ENCODE measurements around the gene PHRF1.
A peak's percentile ranks its signal among the peaks of the same experiment; 100 is the strongest.

The PHRF1 gene

GRCh38 chr11:616320-617198 lies 40.3 kb downstream of the PHRF1 start:
- Mint-ChIP-seq H3K27ac (no peak overlapping the region), H3K9me3 (ENCODE audit: low read depth) (no peaks in the 10 kb centered on the region), H3K4me1 (ENCODE audit: low read depth) (peaks cover 11% of the 10 kb centered on the region), H3K36me3 (no peaks in the 10 kb centered on the region), H3K27me3 (no peaks in the 10 kb centered on the region), H3K4me3 (peak overlapping the region; percentile 87)

- no peaks in the 10 kb centered on the region for H3K27me3 Mint-ChIP-seq
- H3K9me3 Mint-ChIP-seq (ENCODE audit: low read depth), result no peaks in the 10 kb centered on the region
- peaks cover 9% of the 10 kb centered on the region for H3K4me1 Mint-ChIP-seq (ENCODE audit: low read depth)
- H3K36me3 Mint-ChIP-seq, result no peaks in the 10 kb centered on the region
- H3K4me3 Mint-ChIP-seq, result no peak overlapping the region
- H3K27ac Mint-ChIP-seq, result no peak overlapping the region
These were observed 41.1 kb downstream of the PHRF1 start for GRCh38 chr11:617199-617911.

- Mint-ChIP-seq H3K36me3 (no peaks in the 10 kb centered on the region), H3K4me3 (no peak overlapping the region), H3K9me3 (ENCODE audit: low read depth) (no peaks in the 10 kb centered on the region), H3K4me1 (ENCODE audit: low read depth) (peaks cover 9% of the 10 kb centered on the region), H3K27ac (no peak overlapping the region), H3K27me3 (no peaks in the 10 kb centered on the region)
These were observed 41.8 kb downstream of the PHRF1 start for GRCh38 chr11:617912-618682.

GRCh38 chr11:618856-619627 lies 42.8 kb downstream of the PHRF1 start:
- no peak overlapping the region for H3K4me3 Mint-ChIP-seq
- H3K27me3 Mint-ChIP-seq, result no peaks in the 10 kb centered on the region
- peak overlapping the region; percentile 22 for H3K27ac Mint-ChIP-seq
- peaks cover 9% of the 10 kb centered on the region for H3K4me1 Mint-ChIP-seq (ENCODE audit: low read depth)
- H3K36me3 Mint-ChIP-seq, result no peaks in the 10 kb centered on the region
- no peaks in the 10 kb centered on the region for H3K9me3 Mint-ChIP-seq (ENCODE audit: low read depth)

GRCh38 chr11:619628-620050 lies 43.4 kb downstream of the PHRF1 start:
- Mint-ChIP-seq H3K9me3 (ENCODE audit: low read depth) (no peaks in the 10 kb centered on the region), H3K27me3 (no peaks in the 10 kb centered on the region), H3K4me1 (ENCODE audit: low read depth) (peaks cover 3% of the 10 kb centered on the region), H3K4me3 (no peak overlapping the region), H3K27ac (no peak overlapping the region), H3K36me3 (no peaks in the 10 kb centered on the region)

GRCh38 chr11:620201-620600 lies 43.9 kb downstream of the PHRF1 start:
- Mint-ChIP-seq H3K9me3 (ENCODE audit: low read depth) (no peaks in the 10 kb centered on the region), H3K4me1 (ENCODE audit: low read depth) (peaks cover 2% of the 10 kb centered on the region), H3K27me3 (no peaks in the 10 kb centered on the region), H3K4me3 (no peak overlapping the region), H3K27ac (no peak overlapping the region), H3K36me3 (no peaks in the 10 kb centered on the region)

- H3K4me3 Mint-ChIP-seq, result no peak overlapping the region
- H3K27ac Mint-ChIP-seq, result no peak overlapping the region
- no peaks in the 10 kb centered on the region for H3K9me3 Mint-ChIP-seq (ENCODE audit: low read depth)
- H3K36me3 Mint-ChIP-seq, result no peaks in the 10 kb centered on the region
- no peaks in the 10 kb centered on the region for H3K27me3 Mint-ChIP-seq
- H3K4me1 Mint-ChIP-seq (ENCODE audit: low read depth), result no peaks in the 10 kb centered on the region
These were observed 44.9 kb downstream of the PHRF1 start for GRCh38 chr11:620935-621814.

- Mint-ChIP-seq H3K27ac (no peak overlapping the region), H3K9me3 (ENCODE audit: low read depth) (no peaks in the 10 kb centered on the region), H3K4me1 (ENCODE audit: low read depth) (no peaks in the 10 kb centered on the region), H3K4me3 (no peak overlapping the region), H3K27me3 (no peaks in the 10 kb centered on the region), H3K36me3 (no peaks in the 10 kb centered on the region)
These were observed 45.6 kb downstream of the PHRF1 start for GRCh38 chr11:621838-622237.

GRCh38 chr11:623349-623869 lies 47.1 kb downstream of the PHRF1 start:
- peaks cover 2% of the 10 kb centered on the region for H3K27me3 Mint-ChIP-seq
- H3K4me3 Mint-ChIP-seq, result no peak overlapping the region
- H3K27ac Mint-ChIP-seq, result no peak overlapping the region
- H3K36me3 Mint-ChIP-seq, result peaks cover under 1% of the 10 kb centered on the region
- H3K4me1 Mint-ChIP-seq (ENCODE audit: low read depth), result peaks cover 3% of the 10 kb centered on the region
- no peaks in the 10 kb centered on the region for H3K9me3 Mint-ChIP-seq (ENCODE audit: low read depth)

GRCh38 chr11:623999-624704 lies 47.9 kb downstream of the PHRF1 start:
- Mint-ChIP-seq H3K9me3 (ENCODE audit: low read depth) (no peaks in the 10 kb centered on the region), H3K36me3 (peaks cover 3% of the 10 kb centered on the region), H3K27me3 (peaks cover 4% of the 10 kb centered on the region), H3K27ac (no peak overlapping the region), H3K4me3 (no peak overlapping the region), H3K4me1 (ENCODE audit: low read depth) (peaks cover 10% of the 10 kb centered on the region)

GRCh38 chr11:624705-625635 lies 48.7 kb downstream of the PHRF1 start, which contains the start of gene CDHR5:
CDHR5 (minus strand) TSS chr11:624955; CDS start chr11:624902, 53 bp downstream.
- no peaks in the 10 kb centered on the region for H3K9me3 Mint-ChIP-seq (ENCODE audit: low read depth)
- peaks cover 7% of the 10 kb centered on the region for H3K27me3 Mint-ChIP-seq
- peaks cover 16% of the 10 kb centered on the region for H3K4me1 Mint-ChIP-seq (ENCODE audit: low read depth)
- no peak within 1 kb of the TSS for H3K4me3 Mint-ChIP-seq
- H3K27ac Mint-ChIP-seq, result no peak within 1 kb of the TSS
- peaks cover 5% of the 10 kb centered on the region for H3K36me3 Mint-ChIP-seq

- peaks cover 7% of the 10 kb centered on the region for H3K27me3 Mint-ChIP-seq
These were observed 49.5 kb downstream of the PHRF1 start for GRCh38 chr11:625636-626268.

More at GRCh38 chr11:625636-626268, 49.5 kb downstream of the PHRF1 start:
- Mint-ChIP-seq H3K27ac (no peak overlapping the region), H3K4me3 (no peak overlapping the region), H3K36me3 (peaks cover 5% of the 10 kb centered on the region), H3K9me3 (ENCODE audit: low read depth) (no peaks in the 10 kb centered on the region), H3K4me1 (ENCODE audit: low read depth) (peaks cover 16% of the 10 kb centered on the region)

All from activated naive CD8-positive, alpha-beta T cell (primary cell).